KMS-11 (cell line): ENCODE results near the gene EME2.
A peak's percentile ranks its signal among the peaks of the same experiment; 100 is the strongest.

Experiments
- H2AFZ ChIP-seq: fragments of 200-600 bp; sonication (generic); 2 replicates; pipeline ENCODE4 v1.6.1; 2016; ENCODE audit warnings: antibody characterized with exemption, mixed run types, low read depth
- H3K27ac ChIP-seq: fragments of 200-600 bp; sonication (generic); 2 replicates; pipeline ENCODE4 v1.6.1; 2016; ENCODE audit warnings: mild to moderate bottlenecking, mixed run types
- H3K27me3 ChIP-seq: fragments of 200-600 bp; sonication (generic); 2 replicates; pipeline ENCODE4 v1.6.1; 2017; ENCODE audit warnings: mild to moderate bottlenecking, low read depth, mixed run types, moderate library complexity; ENCODE audit not compliant: insufficient read depth
- H3K36me3 ChIP-seq: fragments of 200-600 bp; sonication (generic); 2 replicates; pipeline ENCODE4 v1.6.1; 2017; ENCODE audit warnings: mild to moderate bottlenecking, mixed run types; ENCODE audit not compliant: insufficient read depth
- H3K4me1 ChIP-seq: fragments of 200-600 bp; sonication (generic); 2 replicates; pipeline ENCODE4 v1.6.1; 2016; ENCODE audit warnings: mild to moderate bottlenecking, low read depth, mixed run types; ENCODE audit not compliant: poor library complexity, severe bottlenecking
- H3K4me2 ChIP-seq: fragments of 200-600 bp; sonication (generic); 2 replicates; pipeline ENCODE4 v1.7.0; 2016; ENCODE audit warnings: mild to moderate bottlenecking, mixed run types
- H3K4me3 ChIP-seq: fragments of 200-600 bp; sonication (generic); IDR thresholded peaks from 2 replicates; pipeline ENCODE4 v1.6.1; 2017; ENCODE audit warnings: low read depth, low read length, mixed read lengths; ENCODE audit not compliant: insufficient read depth
- H3K79me2 ChIP-seq: fragments of 200-600 bp; sonication (generic); 2 replicates; pipeline ENCODE4 v1.6.1; 2016; ENCODE audit warnings: low read depth, mixed run types; ENCODE audit not compliant: insufficient read depth
- H3K9ac ChIP-seq: fragments of 200-600 bp; sonication (generic); 2 replicates; pipeline ENCODE4 v1.6.1; 2016; ENCODE audit warnings: mild to moderate bottlenecking, mixed run types
- H4K20me1 ChIP-seq: fragments of 200-600 bp; sonication (generic); 2 replicates; pipeline ENCODE4 v1.6.1; 2016; ENCODE audit warnings: mild to moderate bottlenecking, mixed run types; ENCODE audit not compliant: insufficient read depth
- CTCF ChIP-seq: fragments of 200-600 bp; sonication (generic); conservative IDR thresholded peaks from 2 replicates; pipeline ENCODE4 v1.6.1; 2017; ENCODE audit warnings: low read depth, mild to moderate bottlenecking, antibody characterized with exemption, low read length, moderate library complexity, mixed read lengths

Gene EME2

GRCh38 chr16:1769402-1770300, 3.0 kb upstream of the EME2 start:
- TF ChIP-seq CTCF, result no peak
- H3K4me3 ChIP-seq, result no peak overlapping the region
- H3K9ac ChIP-seq, result no peak overlapping the region
- peaks cover 33% of the 10 kb centered on the region for H3K79me2 ChIP-seq
- no peaks in the 10 kb centered on the region for H4K20me1 ChIP-seq
- H3K4me1 ChIP-seq, result peaks cover 13% of the 10 kb centered on the region
- H3K27ac ChIP-seq, result no peak overlapping the region
- H2AFZ ChIP-seq, result no peak overlapping the region
- H3K36me3 ChIP-seq, result no peaks in the 10 kb centered on the region
- H3K4me2 ChIP-seq, result 0 out of 2 replicates have a peak overlapping the region, but pooled peaks have one; percentile 91
- no peaks in the 10 kb centered on the region for H3K27me3 ChIP-seq

- no peak overlapping the region for H3K4me3 ChIP-seq
- H2AFZ ChIP-seq, result no peak overlapping the region
- peak overlapping the region; percentile 91 for H3K4me2 ChIP-seq
- peak overlapping the region; percentile 89; the same call in 1 of the 2 replicates for H3K9ac ChIP-seq
- peaks cover 19% of the 10 kb centered on the region for H3K4me1 ChIP-seq
- H3K36me3 ChIP-seq, result no peaks in the 10 kb centered on the region
- H3K27ac ChIP-seq, result no peak overlapping the region; the same call in 1 of the 2 replicates
- H3K27me3 ChIP-seq, result no peaks in the 10 kb centered on the region
- no peak for TF ChIP-seq CTCF
- H3K79me2 ChIP-seq, result peaks cover 41% of the 10 kb centered on the region
- H4K20me1 ChIP-seq, result no peaks in the 10 kb centered on the region
These were observed 2.1 kb upstream of the EME2 start for GRCh38 chr16:1770328-1771187.

GRCh38 chr16:1771188-1771863, 1.3 kb upstream of the EME2 start, which contains the start of gene NME3:
TSS of gene NME3 (minus strand) at chr16:1771543. CDS start at chr16:1771534, 9 bp downstream.
- Histone ChIP-seq H3K27me3 (no peaks in the 10 kb centered on the region), H3K4me3 (no peak within 1 kb of the TSS), H2AFZ (peak within 1 kb of the TSS; percentile 41; the same call in 1 of the 2 replicates), H3K9ac (peak within 1 kb of the TSS; percentile 89), H3K79me2 (peaks cover 41% of the 10 kb centered on the region), H3K27ac (peak within 1 kb of the TSS; percentile 82), H4K20me1 (no peaks in the 10 kb centered on the region), H3K4me2 (peak within 1 kb of the TSS; percentile 91), H3K4me1 (peaks cover 19% of the 10 kb centered on the region), H3K36me3 (no peaks in the 10 kb centered on the region)
- no peak for TF ChIP-seq CTCF

GRCh38 chr16:1771864-1772361, 697 bp upstream of the EME2 start:
- Histone ChIP-seq H3K79me2 (peaks cover 41% of the 10 kb centered on the region), H3K27me3 (no peaks in the 10 kb centered on the region), H4K20me1 (no peaks in the 10 kb centered on the region), H3K36me3 (no peaks in the 10 kb centered on the region), H3K27ac (peak overlapping the region; percentile 82), H3K4me1 (peaks cover 19% of the 10 kb centered on the region), H2AFZ (peak overlapping the region; percentile 41; the same call in 1 of the 2 replicates), H3K4me3 (no peak overlapping the region), H3K9ac (peak overlapping the region; percentile 89), H3K4me2 (peak overlapping the region; percentile 91)
- no peak for TF ChIP-seq CTCF
